GM19238 (cell line): ENCODE data around the gene AQP7.
"Not testable (repeated sequence)": the region's sequence is repeated elsewhere in the genome, so short reads cannot be mapped to it uniquely, and the experiment has no call there.

ENCODE experiments used
- DNase-seq: peaks from one replicate; pipeline ENCODE4 v3.0.0; 2011; ENCODE audit warnings: low spot score; ENCODE audit not compliant: insufficient read length

AQP7 gene

DNA sequence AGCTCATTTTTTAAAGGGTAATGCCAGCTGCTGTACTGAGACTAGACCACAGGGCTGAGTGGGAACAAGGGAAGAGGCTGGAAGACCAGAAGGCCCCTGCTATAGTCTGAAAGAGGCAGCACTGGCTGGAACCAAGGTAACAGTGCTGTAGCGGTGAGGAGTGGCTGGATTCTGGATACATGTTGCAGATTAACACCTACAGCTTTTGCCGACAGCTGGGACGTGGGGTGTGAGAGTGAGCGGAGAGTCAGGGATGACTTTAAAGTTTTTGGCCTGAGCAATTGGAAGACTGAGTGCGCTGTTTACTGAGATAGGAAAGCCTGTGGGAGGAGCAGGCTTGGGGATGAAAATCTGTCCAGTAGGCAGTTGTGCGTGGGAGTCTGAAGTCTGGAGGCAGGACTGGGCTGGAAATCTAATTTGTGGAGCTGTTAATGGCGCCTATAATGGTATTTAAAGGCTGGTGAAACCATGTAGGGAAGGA is 26.5 kb downstream of the AQP7 start:
- no peak for DNase-seq

DNA sequence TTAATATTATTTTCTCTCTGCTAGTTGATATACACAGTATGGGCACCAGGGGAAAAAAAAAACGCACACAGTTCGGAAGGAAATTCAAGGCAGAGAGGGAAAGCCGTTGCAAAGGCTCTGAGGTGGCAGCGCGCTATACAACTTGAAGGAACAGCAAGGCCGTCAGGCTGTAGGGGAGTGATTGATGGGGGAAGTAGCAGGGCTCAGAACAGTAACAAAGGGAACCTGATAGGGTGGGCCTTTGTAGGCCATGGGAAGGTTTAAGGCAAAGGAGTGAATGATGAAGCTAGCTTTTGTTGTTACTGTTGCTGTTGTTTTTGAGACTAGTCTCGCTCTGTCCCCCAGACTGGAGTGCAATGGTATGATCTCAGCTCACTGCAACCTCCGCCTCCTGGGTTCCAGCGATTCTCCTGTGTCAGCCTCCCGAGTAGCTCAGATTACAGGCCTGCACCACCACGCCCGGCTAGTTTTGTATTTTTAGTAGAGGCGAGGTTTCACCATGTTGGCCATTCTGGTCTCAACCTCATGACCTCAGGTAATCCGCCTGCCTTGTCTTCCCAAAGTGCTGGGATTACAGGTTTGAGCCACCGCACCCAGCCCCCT is 27.0 kb downstream of the AQP7 start:
- no peak for DNase-seq

DNA sequence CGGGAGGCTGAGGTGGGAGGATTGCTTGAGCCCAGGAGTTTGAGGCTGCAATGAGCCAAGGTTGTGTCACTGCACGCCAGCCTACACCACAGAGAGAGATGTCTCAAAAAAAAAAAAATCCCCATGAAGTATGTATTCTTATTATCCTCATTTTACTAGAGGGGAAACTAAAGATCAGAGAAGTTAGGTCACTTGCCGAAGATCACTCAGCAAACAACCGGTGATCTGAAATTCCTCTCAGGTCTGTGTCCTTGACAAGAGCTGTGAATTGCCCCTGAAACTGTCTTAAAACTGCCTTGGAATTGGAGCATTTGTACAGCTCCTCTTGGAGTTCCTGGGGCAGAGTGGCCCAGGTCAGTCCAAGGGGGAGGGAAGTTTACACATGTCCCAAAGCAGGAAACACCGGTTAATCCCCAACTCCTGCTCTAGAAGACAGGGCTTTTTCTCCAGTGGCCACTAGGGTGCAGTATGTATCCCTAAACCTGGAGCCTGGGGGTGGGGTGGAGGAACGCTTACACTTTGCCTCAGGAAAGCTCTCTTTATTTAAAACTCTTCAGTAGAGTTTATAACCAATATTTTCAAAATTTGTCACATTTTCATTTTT is 27.6 kb downstream of the AQP7 start:
- DNase-seq = peak; percentile 56

DNA sequence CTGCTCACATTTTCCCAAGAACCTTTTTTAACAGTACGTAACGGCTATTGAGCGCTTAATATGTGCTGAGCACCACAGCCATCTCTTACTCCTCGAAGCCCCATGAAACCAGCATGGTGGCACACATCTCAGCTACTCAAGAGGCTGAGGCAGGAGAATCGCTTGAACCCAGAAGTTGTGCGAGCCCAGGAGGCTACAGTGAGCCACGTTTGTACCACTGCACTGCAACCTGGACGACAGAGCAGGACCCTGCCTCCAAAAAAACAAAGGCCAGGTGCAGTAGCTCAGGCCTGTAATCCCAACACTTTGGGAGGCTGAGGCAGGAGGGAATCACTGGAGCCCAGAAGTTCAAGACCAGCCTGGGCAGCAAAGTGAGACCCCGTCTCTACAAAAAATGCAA is 28.2 kb downstream of the AQP7 start:
- DNase-seq = no peak

DNA sequence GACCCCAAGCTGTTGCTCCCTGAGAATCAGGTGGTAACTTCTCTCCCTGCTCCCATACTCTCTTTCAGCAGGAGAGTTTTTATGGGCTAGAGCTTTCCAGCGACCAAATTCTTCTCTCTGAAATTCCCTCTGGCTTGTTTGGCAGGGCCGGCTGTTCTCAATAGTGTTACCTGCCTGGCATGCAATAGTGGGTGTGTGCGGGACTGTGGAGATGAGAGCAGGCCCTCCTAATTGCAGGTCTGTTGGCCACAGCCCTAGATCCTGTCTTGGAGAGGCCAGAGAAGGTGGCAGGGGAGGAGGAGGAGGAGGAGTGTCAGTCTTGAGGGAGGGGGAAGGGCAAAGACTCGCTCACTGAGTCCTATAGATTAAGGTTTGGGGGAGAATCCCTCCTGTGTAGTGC is 29.5 kb downstream of the AQP7 start:
- no peak for DNase-seq

DNA sequence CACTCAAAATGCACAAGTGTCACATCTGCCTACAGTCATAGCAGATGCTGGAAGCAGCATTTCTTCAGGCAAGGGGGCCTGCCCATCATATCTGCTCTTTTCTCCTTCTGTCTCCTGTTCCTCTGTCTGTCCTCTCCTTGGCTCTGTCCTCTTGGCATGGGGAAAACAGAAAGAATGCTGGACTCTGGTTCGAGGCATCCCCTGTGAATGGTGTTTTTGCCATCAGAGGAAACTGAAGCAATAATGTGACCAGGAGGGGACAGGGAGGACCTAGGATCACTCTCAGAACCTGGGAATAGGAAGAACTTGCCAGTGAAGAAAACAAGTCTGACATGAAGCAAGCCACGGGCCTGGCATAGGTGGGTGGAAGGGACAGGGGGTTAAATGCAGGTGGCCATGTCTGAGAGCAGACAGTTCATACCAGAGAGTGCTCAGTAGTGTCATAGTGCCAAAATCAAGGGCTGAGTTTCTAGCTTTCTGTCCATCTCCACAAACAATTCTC is 35.3 kb downstream of the AQP7 start:
- DNase-seq = no peak

DNA sequence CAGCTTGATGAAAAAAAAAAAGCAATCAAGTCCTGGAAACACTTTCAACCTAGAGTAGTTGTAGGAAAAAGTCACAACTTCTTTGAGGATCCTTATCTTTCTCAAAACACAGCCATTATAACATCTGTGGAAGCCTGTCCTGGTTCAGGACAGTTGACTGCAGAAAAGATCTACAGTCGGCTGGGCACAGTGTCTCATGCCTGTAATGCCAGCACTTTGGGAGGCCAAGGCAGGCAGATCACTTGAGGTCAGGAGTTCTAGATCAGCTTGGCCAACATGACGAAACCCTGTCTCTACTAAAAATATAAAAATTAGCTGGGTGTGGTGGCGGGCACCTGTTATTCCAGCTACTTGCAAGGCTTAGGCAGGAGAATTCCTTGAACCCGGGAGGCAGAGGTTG is 37.6 kb downstream of the AQP7 start:
- not testable (repeated sequence) for DNase-seq

DNA sequence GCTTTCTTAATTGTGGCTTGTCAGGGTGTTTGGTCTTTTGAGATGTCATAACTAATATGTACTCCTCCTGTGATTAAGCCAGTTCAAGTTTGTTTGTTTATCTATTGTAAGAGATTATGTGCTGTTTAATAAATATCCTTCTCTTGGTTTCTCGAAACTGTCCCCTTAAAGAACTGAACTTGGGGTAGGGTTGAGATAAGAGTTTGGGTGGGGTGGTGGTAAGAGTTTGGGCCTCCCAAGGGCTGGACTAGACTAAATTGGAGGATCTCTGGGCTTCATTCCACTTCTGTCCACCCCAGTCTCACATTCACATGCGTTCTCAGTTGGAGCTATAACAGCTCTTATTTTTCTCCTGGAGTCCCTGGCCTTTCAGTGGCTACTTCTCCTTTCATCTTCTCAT is 38.2 kb downstream of the AQP7 start:
- no peak for DNase-seq

DNA sequence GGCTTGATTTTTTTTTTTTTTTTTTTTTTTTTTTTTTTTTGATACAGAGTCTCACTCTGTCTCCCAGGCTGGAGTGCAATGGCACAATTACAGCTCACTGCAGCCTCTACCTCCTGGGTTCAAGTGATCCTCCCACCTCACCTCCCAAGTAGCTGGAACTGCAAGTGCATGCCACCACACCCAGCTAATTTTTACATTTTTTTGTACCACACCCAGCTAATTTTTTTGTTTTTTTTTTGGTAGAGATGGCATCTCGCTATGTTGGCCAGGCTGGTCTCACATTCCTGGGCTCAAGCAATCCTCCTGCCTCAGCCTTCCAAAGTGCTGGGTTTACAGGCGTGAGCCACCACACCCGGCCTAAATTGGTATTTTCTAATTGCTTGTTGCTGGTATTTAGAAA is 43.7 kb downstream of the AQP7 start:
- DNase-seq = not testable (repeated sequence)

DNA sequence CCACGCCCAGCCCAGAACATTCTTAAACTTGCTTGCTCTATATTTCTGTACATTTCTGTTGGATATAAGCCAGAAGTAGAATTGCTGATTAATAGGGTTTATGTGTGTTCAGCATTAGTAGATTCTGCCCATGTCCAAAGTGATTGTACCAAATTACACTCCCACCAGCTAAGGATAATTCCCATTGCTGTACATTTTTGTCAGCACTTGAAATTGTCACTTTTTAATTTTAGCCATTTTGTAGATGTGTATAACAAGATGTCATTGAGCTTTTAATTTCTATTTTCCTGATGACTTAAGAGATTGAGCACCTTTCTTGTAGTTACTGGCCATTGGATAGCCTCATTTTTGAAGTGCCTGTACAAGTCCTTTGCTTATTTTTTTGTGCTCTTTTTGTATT is 46.4 kb downstream of the AQP7 start:
- no peak for DNase-seq

DNA sequence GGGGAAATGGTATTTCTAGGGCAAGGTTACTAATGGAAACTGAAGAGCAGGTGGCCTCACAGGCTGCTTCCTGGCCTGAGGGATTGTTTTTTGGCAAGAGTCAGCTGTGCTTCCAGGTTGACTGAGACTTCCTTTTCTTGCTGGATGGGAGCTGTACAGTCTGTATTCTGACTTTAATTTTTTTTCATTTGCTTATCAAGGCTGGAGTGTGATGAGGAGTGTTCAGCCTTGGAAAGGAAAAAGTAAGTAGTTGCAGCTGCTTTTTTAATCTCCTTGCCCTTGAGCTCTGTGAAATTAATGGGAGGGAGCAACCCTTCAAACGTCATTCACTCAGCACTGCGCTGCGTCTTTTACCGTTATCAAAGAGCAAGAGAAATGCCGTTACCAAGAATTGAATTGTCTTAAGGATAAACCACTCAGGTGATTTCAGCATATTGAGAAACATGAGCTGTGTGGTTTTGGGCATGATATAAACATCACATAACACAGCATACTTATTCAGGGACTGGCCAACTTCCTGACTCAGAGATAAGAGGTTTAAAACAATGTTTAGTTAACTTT is 47.6 kb downstream of the AQP7 start:
- no peak for DNase-seq

DNA sequence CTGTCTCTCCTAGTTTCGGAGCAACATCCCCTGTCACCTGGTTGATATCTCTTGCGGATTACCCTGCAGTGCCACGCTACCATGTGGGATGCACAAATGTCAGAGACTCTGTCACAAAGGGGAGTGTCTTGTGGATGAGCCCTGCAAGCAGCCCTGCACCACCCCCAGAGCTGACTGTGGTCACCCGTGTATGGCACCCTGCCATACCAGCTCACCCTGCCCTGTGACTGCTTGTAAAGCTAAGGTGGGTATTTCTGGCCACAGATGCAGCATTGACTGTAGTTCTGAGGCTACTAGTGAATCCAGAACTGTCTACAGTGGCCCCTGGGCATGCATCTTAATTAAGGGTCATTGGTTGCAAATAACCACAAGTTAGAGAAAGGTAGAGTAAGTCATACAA is 50.8 kb downstream of the AQP7 start:
- DNase-seq = no peak

DNA sequence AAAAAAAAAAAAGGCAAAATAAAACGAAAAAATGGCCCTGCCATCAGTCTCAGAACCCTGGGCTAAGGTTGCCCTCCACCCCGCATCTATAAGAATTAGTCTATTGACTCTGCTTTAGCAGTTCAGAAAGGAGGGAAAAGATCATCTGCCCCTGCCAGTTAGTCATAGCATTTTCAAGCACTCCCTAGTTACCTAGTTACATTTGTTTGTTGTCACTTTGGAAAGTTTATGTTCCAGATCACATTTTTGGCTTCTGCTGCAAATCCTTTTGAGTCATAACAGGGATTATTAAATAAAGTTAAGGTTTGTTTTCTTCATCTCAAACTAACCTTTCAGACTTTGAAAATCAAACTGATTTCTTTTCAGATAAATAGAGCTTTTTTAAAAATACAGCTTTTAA is 52.1 kb downstream of the AQP7 start:
- DNase-seq = no peak

DNA sequence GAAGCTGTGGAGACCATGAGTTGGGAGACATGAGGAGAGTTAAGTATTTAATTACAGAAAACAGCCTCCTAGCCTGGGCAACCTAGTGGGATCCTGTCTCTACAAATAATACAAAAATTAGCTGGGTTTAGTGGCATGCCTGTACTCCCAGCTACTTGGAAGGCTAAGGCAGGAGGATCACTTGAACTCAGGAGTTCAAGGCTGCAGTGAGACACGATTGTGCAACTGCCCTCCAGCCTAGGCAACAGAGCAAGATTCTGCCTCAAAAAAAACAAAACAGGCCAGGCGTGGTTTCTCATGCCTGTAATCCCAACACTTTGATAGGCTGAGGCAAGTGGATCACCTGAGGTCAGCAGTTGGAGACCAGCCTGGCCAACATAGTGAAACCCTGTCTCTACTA is 52.6 kb downstream of the AQP7 start:
- DNase-seq = no peak

DNA sequence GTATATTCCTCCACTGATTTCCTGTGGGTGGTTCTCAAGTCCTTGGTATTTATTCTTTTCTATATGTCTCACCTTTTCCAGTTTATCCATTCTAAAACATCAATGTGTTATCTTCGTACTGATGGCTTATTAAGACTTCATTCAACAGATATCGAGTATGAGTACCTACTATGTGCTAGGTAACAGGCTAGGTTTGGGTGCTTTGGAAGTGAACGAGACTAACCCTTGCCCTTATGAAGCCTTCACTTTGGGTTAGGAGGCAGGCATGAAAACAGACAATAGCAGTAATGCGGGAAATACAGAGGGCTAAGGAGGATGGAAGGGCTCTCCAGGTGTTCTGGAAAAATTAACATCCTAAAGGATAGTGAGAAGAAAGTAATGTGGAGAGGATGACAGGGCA is 53.4 kb downstream of the AQP7 start:
- no peak for DNase-seq

DNA sequence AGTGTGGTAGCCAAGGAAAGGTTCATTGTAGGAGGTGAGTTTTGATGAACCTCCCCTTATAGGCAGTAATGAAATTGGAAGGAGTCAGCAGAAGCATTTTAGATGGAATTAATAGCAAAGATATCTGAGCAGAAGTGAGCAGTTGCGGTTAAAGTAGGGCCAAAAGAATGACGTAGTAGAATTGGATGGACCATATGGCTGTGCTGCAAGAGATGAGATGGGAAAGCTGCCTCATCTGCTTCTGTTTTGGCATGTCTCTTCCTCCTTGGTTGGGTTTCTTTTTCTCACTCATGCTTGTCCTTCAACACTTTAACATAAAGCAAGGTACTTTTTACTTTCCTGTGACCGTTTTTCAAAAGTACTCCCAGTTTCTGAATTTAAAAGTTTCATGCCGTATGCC is 55.8 kb downstream of the AQP7 start:
- DNase-seq = no peak

DNA sequence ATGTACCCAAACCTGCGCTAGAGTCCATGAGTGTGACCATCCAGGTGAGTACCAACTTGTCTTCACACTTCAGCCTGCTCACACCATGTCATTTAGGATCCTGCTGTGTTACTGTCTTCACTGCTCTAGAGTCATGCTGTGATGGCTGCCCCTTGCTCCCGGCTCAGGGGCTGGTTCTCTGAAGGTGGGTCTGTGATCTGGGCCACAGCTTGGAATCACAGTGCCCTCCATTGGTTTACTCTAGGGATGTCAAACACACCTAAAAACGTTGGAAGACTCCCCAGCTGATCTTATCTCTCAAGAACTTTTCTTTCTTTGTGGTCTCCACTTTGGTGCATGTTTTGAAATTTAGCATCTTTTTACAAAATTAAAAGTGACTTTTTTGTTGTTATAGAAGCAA is 58.2 kb downstream of the AQP7 start:
- DNase-seq = no peak

DNA sequence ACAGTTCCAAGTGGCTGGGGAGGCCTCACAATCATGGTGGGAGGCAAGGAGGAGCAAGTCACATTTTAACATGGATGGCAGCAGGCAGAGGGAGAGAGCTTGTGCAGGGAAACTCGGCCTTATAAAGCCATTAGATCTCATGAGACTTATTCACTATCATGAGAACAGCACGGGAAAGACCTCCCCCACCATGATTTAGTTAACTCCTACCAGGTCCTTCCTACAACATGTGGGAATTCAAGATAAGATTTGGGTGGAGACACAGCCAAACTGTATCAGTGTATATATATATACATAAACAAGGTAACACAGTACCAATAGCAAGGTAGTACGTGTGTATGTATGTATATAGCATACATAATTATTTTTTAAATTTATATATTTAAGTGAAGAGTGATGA is 61.2 kb downstream of the AQP7 start:
- no peak for DNase-seq

DNA sequence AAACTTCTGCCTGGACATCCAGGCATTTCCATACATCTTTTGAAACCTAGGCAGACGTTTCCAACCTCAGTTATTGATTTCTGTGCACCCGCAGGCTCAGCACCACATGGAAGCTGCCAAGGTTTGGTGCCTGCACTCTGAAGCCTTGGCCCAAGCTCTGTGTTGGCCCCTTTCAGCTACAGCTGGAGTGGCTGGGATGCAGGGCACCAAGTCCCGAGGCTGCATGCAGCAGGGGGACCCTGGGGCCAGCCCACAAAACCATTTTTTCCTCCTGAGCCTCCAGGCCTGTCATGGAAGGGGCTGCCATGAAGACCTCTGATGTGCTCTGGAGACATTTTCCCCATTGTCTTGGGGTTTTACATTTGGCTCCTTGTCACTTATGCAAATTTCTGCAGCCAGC is 62.2 kb downstream of the AQP7 start:
- no peak for DNase-seq
